Measurements from ENCODE around the gene TUBG1. TPM values are rescaled to one million over a fixed set of nuclear protein-coding genes. Genes with fewer than 3 reads are reported as not detected.

Gene TUBG1
- total and polyA plus RNA-seq, 10 of the 15 experiments (the other 5 are each of a cell fraction or from before 2014, with no cell fraction given) = 40.0 to 256 (median 107) TPM

GRCh38 chr17:42607769-42608168 is 1.7 kb upstream of the TUBG1 start (continued):
- TF ChIP-seq SMAD5 (IDR thresholded peaks at IDR 0.05; ENCODE audit: low read depth) (no peak), MTA3 (IDR thresholded peaks at IDR 0.05; ENCODE audit: borderline replicate concordance, low read length) (no peak), MYC (IDR thresholded peaks at IDR 0.05; ENCODE audit: insufficient read depth, insufficient read length, insufficient replicate concordance, low read length, severe bottlenecking) (no peak), HDAC2 (IDR thresholded peaks at IDR 0.05) (no peak)

- ChIA-PET RAD21 (ENCODE audit: unreplicated experiment) (interaction anchor here (0.6 to 6.8 kb wide), 14 partner anchors 9 to 155 kb away, joined by 3 to 57 read pairs (median 6); partner anchors contain the start of genes CCR10, PLEKHH3 and PSMC3IP), CTCF (interaction anchor here (0.6 to 3.5 kb wide), 13 partner anchors 11 to 216 kb away, joined by 3 to 49 read pairs (median 6); partner anchors contain the start of genes BECN1, CCR10, CNTNAP1 and NAGLU), SMC1A (ENCODE audit: uncharacterized antibody, unreplicated experiment) (interaction anchor here (0.6 to 7.1 kb wide), 20 partner anchors 11 to 1420 kb away, joined by 3 to 96 read pairs (median 4); partner anchors contain the start of genes CCR10, PLEKHH3, PSMC3IP and RAMP2), POLR2A (interaction anchor here (0.5 to 6.9 kb wide), 26 partner anchors 10 to 931 kb away, joined by 3 to 93 read pairs (median 4); partner anchors contain the start of genes CCR10, COASY, PLEKHH3 and PSMC3IP)
- Histone ChIP-seq H3K9me3 (replicated peaks; ENCODE audit: control insufficient read depth, insufficient read depth, low read length) (no peaks in the 10 kb centered on the region), H3K4me3 (peak overlapping the region; percentile 89), H2AFZ (ENCODE audit: control insufficient read depth, low read depth, low read length) (peak overlapping the region; percentile 76), H3K27ac (ENCODE audit: control insufficient read depth, insufficient read depth) (peak overlapping the region; percentile 90), H3K27me3 (replicated peaks in 1 of 2; ENCODE audit: control insufficient read depth in 2 of 2, insufficient read depth in 2 of 2, low read length in 1 of 2) (no peaks in the 10 kb centered on the region), H3K36me3 (ENCODE audit: control insufficient read depth in 2 of 2, insufficient read depth in 2 of 2, low read length in 1 of 2) (peaks cover 3 to 12% of the 10 kb centered on the region in 2 experiments), H3K4me2 (ENCODE audit: control insufficient read depth, insufficient read depth) (peak overlapping the region; percentile 87), H4K20me1 (ENCODE audit: control insufficient read depth, insufficient read depth) (no peaks in the 10 kb centered on the region), H3K79me2 (ENCODE audit: control insufficient read depth, insufficient read depth, low read length) (peaks cover 65% of the 10 kb centered on the region), H3K4me1 (ENCODE audit: control insufficient read depth, insufficient read depth, low read length) (no peaks in the 10 kb centered on the region; the same call in 1 of the 2 replicates), H3K9ac (ENCODE audit: control insufficient read depth, insufficient read depth, low read length) (peak overlapping the region; percentile 86)
- intact Hi-C loops (cut with micrococcal nuclease; ENCODE audit: unreplicated experiment) = loop anchor here (1.0 to 2.0 kb wide), 2 partner anchors 30 to 69 kb away; no protein-coding TSS in a partner anchor
- FAIRE-seq (no peak), DNase-seq (ENCODE audit: low read depth, low spot score) (no peak), ATAC-seq (peak; percentile 70)
- in situ Hi-C loops (cut with MboI) = loop anchor here (25.0 kb wide), 1 partner anchor 604 kb away; the partner anchor contains the start of gene TMEM106A
- BruUV-seq (replicated peaks) = no TSS peak
- whole genome bisulfite sequencing (ENCODE audit: insufficient coverage, insufficient replicate concordance, low lambda C conversion rate, missing lambda C conversion rate) = under 1% methylated on average over 29 of the region's 30 CpGs
- no peak for TF ChIP-seq RAD21 (IDR thresholded peaks at IDR 0.05; ENCODE audit: insufficient read depth, low read depth, low read length)
- peak; percentile 20; the same call in 1 of the 2 replicates for TF ChIP-seq SPI1 (IDR thresholded peaks at IDR 0.05; ENCODE audit: borderline replicate concordance, insufficient read depth, low read depth, low read length)
- no peak for TF ChIP-seq HSF1 (IDR thresholded peaks at IDR 0.05; ENCODE audit: low read depth, low read length)
- TF ChIP-seq HDGF (IDR thresholded peaks at IDR 0.05) = no peak
- TF ChIP-seq CEBPZ (IDR thresholded peaks at IDR 0.05; ENCODE audit: low read depth, low read length) = no peak
- TF ChIP-seq MLLT1 (IDR thresholded peaks at IDR 0.05) = peak; percentile 72
- TF ChIP-seq MTA3 (IDR thresholded peaks at IDR 0.05; ENCODE audit: borderline replicate concordance, low read length) = no peak
- TF ChIP-seq BRCA1 (IDR thresholded peaks at IDR 0.05; ENCODE audit: low read depth, low read length) = no peak
Observed at GRCh38 chr17:42608305-42609181, 940 bp upstream of the TUBG1 start.
